ENCODE results near the gene EFNA2. TPM values are rescaled to one million over a fixed set of nuclear protein-coding genes. Genes with fewer than 3 reads are reported as not detected.
A peak's percentile ranks its signal among the peaks of the same experiment; 100 is the strongest.

Gene EFNA2
- total RNA-seq, 1 experiment from 2014 or later, result 11.4 TPM

GRCh38 chr19:1274852-1275259 lies 10.8 kb upstream of the EFNA2 start (continued):
- 0 out of 2 replicates have a peak, but pooled peaks have one; percentile 46 for TF ChIP-seq ATF2 (CRISPR knock-in tag; IDR thresholded peaks at IDR 0.05; ENCODE audit: borderline replicate concordance, low read depth)
- TF ChIP-seq AFF4 (CRISPR knock-in tag; IDR thresholded peaks at IDR 0.05; ENCODE audit: borderline replicate concordance), result peak; percentile 85; the same call in 1 of the 2 replicates
- peak; percentile 83; the same call in 1 of the 2 replicates for TF ChIP-seq AR (CRISPR knock-in tag; IDR thresholded peaks at IDR 0.05)
- TF ChIP-seq ZNF317 (CRISPR knock-in tag; IDR thresholded peaks at IDR 0.05; ENCODE audit: borderline replicate concordance, low read depth), result no peak
- no peak for TF ChIP-seq TP53 (CRISPR knock-in tag; IDR thresholded peaks at IDR 0.05)

- DNase-seq (ENCODE audit: low spot score) (peak; percentile 95), ATAC-seq (peak; percentile 68)
- Mint-ChIP-seq H3K36me3 (peaks cover 40% of the 10 kb centered on the region), H3K4me1 (peaks cover 34% of the 10 kb centered on the region), H3K27ac (peak within 1 kb of the TSS; percentile 95), H3K4me3 (peak within 1 kb of the TSS; percentile 71), H3K27me3 (ENCODE audit: low read depth) (no peaks in the 10 kb centered on the region), H3K9me3 (no peaks in the 10 kb centered on the region)
- CTCF ChIA-PET, result interaction anchor here (0.6 to 1.5 kb wide), 7 partner anchors 9 to 1022 kb away, joined by 3 to 27 read pairs (median 3); no protein-coding TSS in a partner anchor
- POLR2A ChIA-PET, result interaction anchor here (1.0 kb wide), 4 partner anchors 9 to 139 kb away, joined by 3 to 7 read pairs (median 4); no protein-coding TSS in a partner anchor
- TF ChIP-seq MYBL2 (CRISPR knock-in tag; IDR thresholded peaks at IDR 0.05), result no peak; the same call in 1 of the 2 replicates
- no peak for TF ChIP-seq ZNF532 (CRISPR knock-in tag; IDR thresholded peaks at IDR 0.05; ENCODE audit: borderline replicate concordance)
- no peak for TF ChIP-seq IRF2 (CRISPR knock-in tag; IDR thresholded peaks at IDR 0.05; ENCODE audit: borderline replicate concordance, low read depth)
- no peak for TF ChIP-seq AR (CRISPR knock-in tag; IDR thresholded peaks at IDR 0.05)
- TF ChIP-seq GTF2I (CRISPR knock-in tag; conservative IDR thresholded peaks at IDR 0.05), result no peak
- TF ChIP-seq ATF2 (CRISPR knock-in tag; IDR thresholded peaks at IDR 0.05; ENCODE audit: borderline replicate concordance, low read depth), result no peak
- TF ChIP-seq IRF1 (CRISPR knock-in tag; IDR thresholded peaks at IDR 0.05), result no peak
- peak; percentile 69; the same call in 1 of the 2 replicates for TF ChIP-seq ATF1 (CRISPR knock-in tag; IDR thresholded peaks at IDR 0.05)
- TF ChIP-seq ATF6 (CRISPR knock-in tag; IDR thresholded peaks at IDR 0.05), result no peak
These were observed 10.3 kb upstream of the EFNA2 start, which contains the start of gene FAM174C for GRCh38 chr19:1275260-1275975. FAM174C (plus strand) TSS chr19:1275530; CDS start chr19:1275550, 20 bp downstream.

Data from WTC11 (cell line).